Mesodermal cell (in vitro differentiated cells): Measurements from ENCODE around the gene ZNF672.
A peak's percentile ranks its signal among the peaks of the same experiment; 100 is the strongest.
"Not testable (repeated sequence)": the region's sequence is repeated elsewhere in the genome, so short reads cannot be mapped to it uniquely, and the experiment has no call there.

Experiments
- H3K27ac ChIP-seq: 2 replicates; pipeline ENCODE4 v1.7.0; 2013; ENCODE audit warnings: mild to moderate bottlenecking, low read depth, low read length, moderate library complexity; ENCODE audit not compliant: severe bottlenecking
- H3K36me3 ChIP-seq: 2 replicates; pipeline ENCODE4 v1.7.1; 2013; ENCODE audit warnings: mild to moderate bottlenecking, low read length, moderate library complexity; ENCODE audit not compliant: control insufficient read depth, insufficient read depth
- H3K4me1 ChIP-seq: one replicate; pipeline ENCODE4 v1.7.1; 2013; ENCODE audit warnings: mild to moderate bottlenecking, low read length; ENCODE audit not compliant: insufficient read depth, control insufficient read depth, poor library complexity, severe bottlenecking
- H3K4me3 ChIP-seq: 2 replicates; pipeline ENCODE4 v1.7.0; 2013; ENCODE audit warnings: low read length, control low read depth, mild to moderate bottlenecking; ENCODE audit not compliant: insufficient read depth, poor library complexity, severe bottlenecking; ENCODE audit errors: extremely low read depth
- H3K9me3 ChIP-seq: 2 replicates; pipeline ENCODE4 v1.7.1; 2013; ENCODE audit warnings: mild to moderate bottlenecking, low read length, moderate library complexity; ENCODE audit not compliant: control insufficient read depth
- WGBS, 2 experiments: methylation state at CpG; one replicate each; pipeline ENCODE4 v1.1.5; 2013; ENCODE audit warnings: missing lambda C conversion rate in 2 of 2; ENCODE audit not compliant: insufficient coverage in 2 of 2; 5-methylcytosine and 5-hydroxymethylcytosine counted together

ZNF672 gene

DNA sequence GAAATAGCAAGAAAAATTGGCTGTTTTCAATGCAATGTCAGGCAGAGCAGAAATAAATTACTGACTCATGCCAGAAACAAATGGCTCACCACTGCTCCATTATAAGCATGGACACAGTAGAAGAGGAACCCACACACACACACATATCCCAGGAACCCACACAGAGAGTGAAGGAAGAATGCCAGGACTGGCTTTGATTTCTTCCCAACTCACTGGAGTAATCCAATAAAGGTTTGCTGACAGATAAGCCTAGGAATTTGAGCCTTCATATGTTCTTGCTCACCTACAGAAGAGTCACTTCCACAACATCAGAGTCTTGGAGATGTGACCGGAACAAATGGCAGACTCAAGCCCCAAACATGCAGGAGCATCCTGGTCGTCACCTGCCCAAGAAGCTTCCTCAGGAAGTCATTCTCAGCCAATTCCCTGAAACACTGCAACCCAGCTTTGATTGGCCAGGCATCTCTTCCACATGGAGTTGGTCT is 14.5 kb upstream of the ZNF672 start:
- Histone ChIP-seq H3K4me1 (peaks cover 42% of the 10 kb centered on the region), H3K36me3 (peaks cover 59% of the 10 kb centered on the region), H3K27ac (no peak overlapping the region), H3K9me3 (no peaks in the 10 kb centered on the region), H3K4me3 (no peak overlapping the region)
- 89 to 90% methylated on average over 2 of the region's 2 CpGs for WGBS, 2 experiments

DNA sequence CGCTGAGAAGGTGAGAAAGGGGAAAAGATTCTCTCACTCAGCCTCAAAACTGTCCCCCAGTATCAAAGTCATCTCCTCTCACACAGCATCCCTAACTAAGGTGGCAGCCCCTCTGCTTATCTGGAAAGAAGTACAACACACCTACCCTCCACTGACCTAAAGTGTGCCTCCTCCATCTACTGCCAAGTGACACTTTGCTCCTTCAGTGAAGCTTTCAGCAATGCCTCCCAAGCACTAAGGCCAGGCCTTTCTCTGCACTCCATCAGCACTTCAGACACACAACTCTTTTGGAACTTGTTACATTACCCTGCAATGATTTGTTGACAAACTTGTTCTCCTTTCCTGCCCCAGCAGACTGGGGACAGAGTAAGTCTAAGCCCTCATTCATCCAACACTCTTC is 13.7 kb upstream of the ZNF672 start:
- H3K36me3 ChIP-seq = peaks cover 52% of the 10 kb centered on the region
- H3K9me3 ChIP-seq = no peaks in the 10 kb centered on the region
- no peak overlapping the region for H3K4me3 ChIP-seq
- 100% methylated on average over 1 of the region's 1 CpG; no CpG with 5 or more reads in 1 of the 2 experiments for WGBS, 2 experiments
- H3K27ac ChIP-seq = no peak overlapping the region
- H3K4me1 ChIP-seq = peaks cover 42% of the 10 kb centered on the region

DNA sequence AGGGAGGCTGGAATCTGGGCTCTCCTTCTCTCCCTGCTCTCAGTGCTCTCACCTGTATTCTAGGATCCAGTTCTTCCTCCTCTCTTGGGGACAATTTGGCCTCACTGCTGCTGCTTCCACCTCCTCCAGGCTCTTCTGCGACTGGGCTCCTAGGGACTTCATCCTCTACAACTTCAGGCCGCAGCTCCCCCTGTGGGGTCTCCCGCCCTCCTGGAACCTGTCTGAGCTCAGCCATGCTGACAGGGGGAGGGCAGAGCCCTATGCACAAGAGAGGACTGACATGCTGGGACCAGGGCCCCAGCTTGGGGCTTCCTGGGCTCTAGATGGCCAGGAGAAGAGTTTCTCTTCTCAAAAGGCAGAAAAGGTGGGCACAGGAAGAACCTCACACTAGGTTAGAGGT is 13.3 kb upstream of the ZNF672 start:
- H3K9me3 ChIP-seq = no peaks in the 10 kb centered on the region
- H3K4me3 ChIP-seq = peak overlapping the region; percentile 92
- peaks cover 42% of the 10 kb centered on the region for H3K4me1 ChIP-seq
- no peak overlapping the region for H3K27ac ChIP-seq
- peaks cover 48% of the 10 kb centered on the region for H3K36me3 ChIP-seq
- 60 to 92% methylated on average over 1 to 3 of the region's 3 CpGs for WGBS, 2 experiments

DNA sequence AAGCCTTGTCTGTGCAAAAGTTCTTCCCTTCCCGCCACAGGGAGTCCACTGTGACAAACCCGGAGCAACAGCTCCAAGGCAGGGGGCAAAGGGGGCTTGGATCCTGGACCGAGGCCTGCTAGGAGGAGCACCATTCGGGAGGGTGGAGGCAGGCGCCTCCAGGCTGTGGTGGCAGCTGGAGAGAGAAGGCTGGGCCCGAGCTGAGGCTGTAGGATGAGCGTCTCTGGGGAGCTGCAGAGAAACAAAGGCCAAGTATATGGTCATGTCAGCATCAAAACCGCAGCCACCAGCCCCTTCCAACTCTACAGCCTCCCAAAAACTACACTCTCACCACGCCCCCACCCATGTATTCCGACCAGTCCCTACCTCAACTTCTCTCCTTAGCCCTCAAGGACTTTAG is 12.9 kb upstream of the ZNF672 start:
- 54 to 58% methylated on average over 8 to 9 of the region's 10 CpGs for WGBS, 2 experiments
- H3K36me3 ChIP-seq = peaks cover 44% of the 10 kb centered on the region
- H3K9me3 ChIP-seq = no peaks in the 10 kb centered on the region
- H3K4me3 ChIP-seq = peak overlapping the region; percentile 92
- H3K4me1 ChIP-seq = peaks cover 42% of the 10 kb centered on the region
- peak overlapping the region; percentile 98 for H3K27ac ChIP-seq

DNA sequence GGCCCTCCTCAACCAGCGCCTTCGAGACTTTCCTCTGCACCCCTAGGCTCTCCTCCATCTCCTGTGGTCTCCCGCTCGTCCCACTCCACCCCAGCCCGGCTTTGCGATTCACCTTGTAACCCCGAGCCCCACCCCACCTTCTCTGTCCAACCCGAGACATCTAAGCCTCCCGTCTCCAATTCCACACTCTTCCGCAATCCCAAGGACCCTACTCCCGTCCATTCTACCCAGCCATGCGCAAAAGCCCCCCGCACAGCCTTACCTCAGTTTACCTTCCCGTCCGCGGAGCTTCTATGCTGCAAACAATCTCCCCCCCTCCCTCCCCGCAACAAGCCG is 12.5 kb upstream of the ZNF672 start:
- H3K27ac ChIP-seq = peak overlapping the region; percentile 98
- WGBS, 2 experiments = 0 to 1% methylated on average over 14 to 17 of the region's 18 CpGs
- H3K9me3 ChIP-seq = no peaks in the 10 kb centered on the region
- H3K4me1 ChIP-seq = peaks cover 40% of the 10 kb centered on the region
- peak overlapping the region; percentile 92 for H3K4me3 ChIP-seq
- peaks cover 40% of the 10 kb centered on the region for H3K36me3 ChIP-seq

DNA sequence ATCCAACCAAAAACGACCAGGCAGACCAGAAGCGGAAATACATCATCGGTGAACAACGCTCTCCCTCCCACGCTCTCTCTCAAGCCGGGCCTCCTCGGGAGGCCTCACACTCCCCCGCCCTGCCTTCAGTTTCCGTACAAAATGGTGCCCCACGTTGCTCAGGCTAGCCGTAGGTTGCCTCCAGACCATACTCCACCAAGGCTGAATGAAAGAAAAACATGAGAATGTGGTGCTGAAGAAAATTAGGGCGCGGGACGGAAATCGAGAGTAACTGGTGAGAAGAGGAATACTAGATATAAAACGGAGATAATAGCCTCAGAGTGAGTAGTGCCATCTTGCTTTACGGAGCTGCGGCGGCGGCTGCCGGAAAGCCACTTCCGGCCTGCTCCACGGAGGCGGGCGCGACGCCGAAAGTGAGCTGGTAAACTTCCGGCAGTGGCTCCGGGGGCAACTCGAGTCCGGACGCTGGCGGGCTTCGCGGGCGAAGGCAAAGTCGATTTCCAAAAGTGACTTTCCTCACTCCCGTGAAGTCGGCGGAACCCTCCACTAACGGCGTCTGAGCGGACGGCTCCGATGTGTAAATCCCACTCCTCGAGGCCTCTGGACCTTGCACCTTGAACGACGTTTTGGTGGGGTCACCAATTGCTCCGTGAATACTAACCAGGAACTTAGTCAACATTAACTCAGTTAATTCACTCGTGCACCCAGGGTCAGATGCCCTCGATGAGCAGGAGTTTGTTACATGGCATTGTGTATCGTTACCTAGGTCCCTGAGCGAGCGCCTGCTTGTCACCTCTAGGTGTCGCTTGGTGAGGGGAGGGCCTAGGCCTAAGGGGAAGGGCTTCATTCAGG is 11.9 kb upstream of the ZNF672 start, which contains the start of gene SH3BP5L:
Gene SH3BP5L, minus strand, starts transcription at position 7 of the 852 bp plus-strand sequence. CDS start 980 bp downstream, outside the sequence.
- peaks cover 34% of the 10 kb centered on the region for H3K36me3 ChIP-seq
- WGBS, 2 experiments = 0% methylated on average over 48 to 51 of the region's 56 CpGs
- H3K4me1 ChIP-seq = peaks cover 34% of the 10 kb centered on the region
- peak within 1 kb of the TSS; percentile 92 for H3K4me3 ChIP-seq
- peak within 1 kb of the TSS; percentile 98 for H3K27ac ChIP-seq
- no peaks in the 10 kb centered on the region for H3K9me3 ChIP-seq

DNA sequence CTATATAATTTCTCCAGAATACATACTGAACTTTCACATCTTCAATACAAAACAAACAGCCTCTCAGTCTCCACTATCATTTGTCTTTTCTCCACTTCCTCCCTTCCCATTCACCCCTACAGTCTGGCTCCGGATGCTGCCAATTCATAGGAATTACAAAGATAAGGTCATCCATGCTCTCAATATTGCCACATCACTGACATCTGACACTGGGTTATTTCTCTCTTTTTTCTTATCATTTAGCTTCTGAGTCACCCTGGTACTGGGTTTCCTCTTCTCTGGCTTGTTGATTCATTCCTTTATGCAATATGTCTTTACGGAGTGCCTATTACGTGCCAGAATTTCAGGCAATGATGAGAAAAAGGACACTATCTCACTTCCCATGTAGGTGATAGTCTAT is 9.2 kb upstream of the ZNF672 start:
- H3K9me3 ChIP-seq = no peaks in the 10 kb centered on the region
- WGBS, 2 experiments = 86% methylated on average over 3 of the region's 3 CpGs; no CpG with 5 or more reads in 1 of the 2 experiments
- H3K4me1 ChIP-seq = peaks cover 14% of the 10 kb centered on the region
- H3K36me3 ChIP-seq = peaks cover 10% of the 10 kb centered on the region
- no peak overlapping the region for H3K4me3 ChIP-seq
- peak overlapping the region; percentile 29 for H3K27ac ChIP-seq

DNA sequence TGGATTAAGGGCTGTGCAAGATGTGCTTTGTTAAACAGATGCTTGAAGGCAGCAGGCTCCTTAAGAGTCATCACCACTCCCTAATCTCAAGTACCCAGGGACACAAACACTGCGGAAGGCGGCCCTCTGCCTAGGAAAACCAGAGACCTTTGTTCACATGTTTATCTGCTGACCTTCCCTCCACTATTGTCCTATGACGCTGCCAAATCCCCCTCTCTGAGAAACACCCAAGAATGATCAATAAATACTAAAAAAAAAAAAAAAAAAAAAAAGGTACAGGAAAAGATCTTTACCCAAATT is 7.4 kb upstream of the ZNF672 start:
- H3K36me3 ChIP-seq, H3K4me1 ChIP-seq, H3K27ac ChIP-seq, H3K4me3 ChIP-seq, H3K9me3 ChIP-seq: not testable (repeated sequence)
- 92% methylated on average over 2 of the region's 3 CpGs; no CpG with 5 or more reads in 1 of the 2 experiments for WGBS, 2 experiments

DNA sequence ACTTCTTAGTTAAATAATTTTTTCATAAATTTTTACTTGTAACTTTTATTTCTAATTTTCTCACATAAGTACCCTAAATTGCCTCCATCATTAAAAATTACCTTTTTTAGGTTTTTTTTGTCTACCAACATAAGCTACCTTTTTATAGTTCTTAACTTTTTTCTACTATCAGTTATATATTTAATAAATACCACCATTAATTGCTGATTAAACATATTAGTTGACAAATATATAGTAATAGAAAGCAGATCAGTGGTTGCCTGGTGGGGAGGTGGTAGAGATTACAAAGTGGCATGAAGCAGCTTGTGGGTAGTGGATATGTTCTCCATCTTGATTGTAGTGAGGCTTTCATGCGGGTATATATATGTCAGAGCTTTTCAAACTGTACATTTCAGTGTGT is 6.2 kb upstream of the ZNF672 start:
- no peaks in the 10 kb centered on the region for H3K9me3 ChIP-seq
- H3K27ac ChIP-seq = no peak overlapping the region
- no CpG with 5 or more reads among the region's 1 CpG for WGBS, 2 experiments
- peaks cover 5% of the 10 kb centered on the region for H3K4me1 ChIP-seq
- H3K4me3 ChIP-seq = no peak overlapping the region
- H3K36me3 ChIP-seq = no peaks in the 10 kb centered on the region

DNA sequence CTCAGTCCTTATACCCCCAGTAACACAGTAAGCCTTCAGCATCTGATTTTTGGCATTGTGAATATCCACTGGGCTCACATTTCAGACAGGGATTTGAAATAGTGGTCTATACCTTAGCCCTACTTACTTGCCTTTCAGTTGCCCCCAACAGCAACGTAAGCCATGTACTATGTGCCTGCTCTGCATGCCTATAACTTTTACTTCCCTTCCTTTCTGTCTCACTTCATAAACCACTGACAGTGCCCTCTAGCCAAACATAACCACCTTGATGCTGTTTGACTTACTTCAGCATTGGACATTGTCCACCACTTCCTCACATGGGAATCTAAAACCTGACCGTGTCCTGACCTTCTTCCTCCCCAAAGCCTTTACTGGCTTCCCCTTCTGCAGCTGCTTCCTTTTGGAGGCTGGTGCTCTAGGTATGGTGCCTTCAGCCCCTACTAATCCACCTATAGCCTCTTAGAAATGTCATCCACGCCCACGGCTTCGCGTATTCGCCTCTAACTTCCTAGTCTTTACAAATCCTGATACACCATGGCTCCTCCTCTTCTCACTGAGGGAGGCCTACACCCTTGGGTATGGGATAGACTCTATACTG is 3.6 kb upstream of the ZNF672 start:
- WGBS, 2 experiments = 46 to 75% methylated on average over 1 to 2 of the region's 7 CpGs
- H3K27ac ChIP-seq = no peak overlapping the region
- H3K4me3 ChIP-seq = no peak overlapping the region
- no peaks in the 10 kb centered on the region for H3K36me3 ChIP-seq
- H3K9me3 ChIP-seq = no peaks in the 10 kb centered on the region
- H3K4me1 ChIP-seq = no peaks in the 10 kb centered on the region
